H1 (cell line): ENCODE results near the gene MGST1. TPM values are rescaled to one million over a fixed set of nuclear protein-coding genes. Genes with fewer than 3 reads are reported as not detected.

ENCODE experiments used
- CEBPB ChIP-seq: IDR thresholded peaks from 2 replicates; pipeline ENCODE4 v1.6.1; 2012; ENCODE audit warnings: low read depth, low read length
- CHD1 ChIP-seq: IDR thresholded peaks from 2 replicates; pipeline ENCODE4 v1.6.1; 2012; ENCODE audit warnings: low read depth, low read length, improper control_type of control experiment
- CHD7 ChIP-seq: fragments of 300-600 bp; sonication (generic); IDR thresholded peaks from 2 replicates; pipeline ENCODE4 v1.7.1; 2012; ENCODE audit warnings: low read length, moderate library complexity, mild to moderate bottlenecking, inconsistent platforms; ENCODE audit not compliant: insufficient replicate concordance
- HDAC6 ChIP-seq: IDR thresholded peaks from one replicate; pipeline ENCODE4 v1.7.1; 2012; ENCODE audit warnings: low read depth, mild to moderate bottlenecking, inconsistent platforms, low read length, moderate library complexity
- POLR2AphosphoS5 ChIP-seq: IDR thresholded peaks from 2 replicates; pipeline ENCODE4 v1.6.1; 2011; ENCODE audit warnings: low read depth, low read length
- RFX5 ChIP-seq: IDR thresholded peaks from 2 replicates; pipeline ENCODE4 v1.6.1; 2011; ENCODE audit warnings: low read depth, low read length, improper control_type of control experiment, borderline replicate concordance
- SIRT6 ChIP-seq: IDR thresholded peaks from one replicate; pipeline ENCODE4 v1.7.1; 2012; ENCODE audit warnings: low read length, inconsistent platforms
- ZNF274 ChIP-seq: IDR thresholded peaks from 2 replicates; pipeline ENCODE4 v1.7.0; 2012; ENCODE audit warnings: low read length, borderline replicate concordance; ENCODE audit errors: extremely low read depth
- polyA plus RNA-seq, 7 experiments: library from polyadenylated mRNA; depleted of rRNA in 3 of 7; stranded (reverse) in 5 of 7; unstranded in 2 of 7; fragments of >200 nt in 5 of 7; fragments of 200-250 nt in 2 of 7; gene quantifications; 1 replicate in 5 of 7; 2 replicates in 1 of 7; 4 replicates in 1 of 7; pipeline versions ENCODE4 v1.2.1 to v1.2.3, GENCODE V29; 2011 to 2013; ENCODE audit warnings: missing spikeins in 2 of 7, mixed read lengths in 2 of 7
- total RNA-seq: library from RNA; stranded (reverse); fragmentation: NEBNext Ultra II Directional; extraction: Animal tissue kit (Norgen Biotek cat#: 25700); gene quantifications from 2 replicates; pipeline ENCODE4 v1.2.1, GENCODE V29; 2021

MGST1 gene
- total and polyA plus RNA-seq, 2 of the 8 experiments (the other 6 are each of a cell fraction or from before 2014, with no cell fraction given), result 442 to 478 TPM

- TF ChIP-seq CHD7 (no peak), CHD1 (no peak), HDAC6 (no peak), POLR2AphosphoS5 (no peak), CEBPB (no peak), RFX5 (no peak), SIRT6 (no peak), ZNF274 (no peak)
These were observed 47.3 kb upstream of the MGST1 start (continued) for GRCh38 chr12:16300122-16300521.
